HEK293T (cell line): Measurements from ENCODE around the gene SKAP1.

Experiments
- CTCF ChIA-PET: fragments of 350-600 bp; formaldehyde crosslinking; extraction: SDS; loops from one replicate; lab custom pipeline; 2021; ENCODE audit warnings: antibody characterized with exemption, inconsistent platforms; lab: Yijun Ruan, JAX
- POLR2A ChIA-PET: fragments of 350-600 bp; formaldehyde crosslinking; extraction: SDS; loops from one replicate; lab custom pipeline; 2020; ENCODE audit warnings: antibody characterized with exemption, inconsistent platforms; lab: Yijun Ruan, JAX
- DNase-seq: peaks from one replicate; pipeline ENCODE4 v3.0.0; 2012; ENCODE audit warnings: mixed read lengths; ENCODE audit errors: extremely low spot score
- ARNT ChIP-seq: fragments of 450-650 bp; IDR thresholded peaks from 2 replicates; pipeline ENCODE4 v1.6.1; 2017; ENCODE audit warnings: mild to moderate bottlenecking
- BHLHE40 ChIP-seq: fragments of 450-650 bp; IDR thresholded peaks from 2 replicates; pipeline ENCODE4 v1.6.1; 2016; ENCODE audit warnings: mild to moderate bottlenecking, moderate library complexity, borderline replicate concordance
- CTBP1 ChIP-seq: fragments of 450-650 bp; IDR thresholded peaks from 2 replicates; pipeline ENCODE4 v1.6.1; 2016; ENCODE audit warnings: borderline replicate concordance
- ELF4 ChIP-seq: fragments of 450-650 bp; IDR thresholded peaks from 2 replicates; pipeline ENCODE4 v1.6.1; 2017; ENCODE audit warnings: antibody characterized with exemption
- FOXA1 ChIP-seq: fragments of 450-650 bp; IDR thresholded peaks from 2 replicates; pipeline ENCODE4 v1.6.1; 2016; ENCODE audit warnings: mild to moderate bottlenecking
- FOXK2 ChIP-seq: fragments of 450-650 bp; IDR thresholded peaks from 2 replicates; pipeline ENCODE4 v1.6.1; 2016; ENCODE audit warnings: mild to moderate bottlenecking
- FOXM1 ChIP-seq: fragments of 450-650 bp; IDR thresholded peaks from 2 replicates; pipeline ENCODE4 v1.6.1; 2017; ENCODE audit warnings: mild to moderate bottlenecking, borderline replicate concordance
- HDGF ChIP-seq: fragments of 450-650 bp; IDR thresholded peaks from 2 replicates; pipeline ENCODE4 v1.6.1; 2017; ENCODE audit warnings: antibody characterized with exemption, borderline replicate concordance
- L3MBTL2 ChIP-seq: fragments of 450-650 bp; conservative IDR thresholded peaks from 2 replicates; pipeline ENCODE4 v1.6.1; 2016; ENCODE audit warnings: mild to moderate bottlenecking
- LEF1 ChIP-seq: fragments of 450-650 bp; IDR thresholded peaks from 2 replicates; pipeline ENCODE4 v1.6.1; 2017; ENCODE audit warnings: mild to moderate bottlenecking, borderline replicate concordance
- NFRKB ChIP-seq: fragments of 450-650 bp; IDR thresholded peaks from 2 replicates; pipeline ENCODE4 v1.6.1; 2016; ENCODE audit warnings: mild to moderate bottlenecking, moderate library complexity
- SP1 ChIP-seq: fragments of 450-650 bp; IDR thresholded peaks from 2 replicates; pipeline ENCODE4 v1.6.1; 2017
- SUZ12 ChIP-seq: fragments of 450-650 bp; IDR thresholded peaks from 2 replicates; pipeline ENCODE4 v1.6.1; 2016; ENCODE audit warnings: mild to moderate bottlenecking
- TARDBP ChIP-seq: fragments of 450-650 bp; IDR thresholded peaks from 2 replicates; pipeline ENCODE4 v1.6.1; 2016
- ZNF384 ChIP-seq: fragments of 450-650 bp; IDR thresholded peaks from 2 replicates; pipeline ENCODE4 v1.6.1; 2016
- TF ChIP-seq, protein P1 (sequence below): fragments of 450-650 bp; IDR thresholded peaks from 2 replicates; pipeline ENCODE4 v1.6.1; 2016

Gene SKAP1

DNA sequence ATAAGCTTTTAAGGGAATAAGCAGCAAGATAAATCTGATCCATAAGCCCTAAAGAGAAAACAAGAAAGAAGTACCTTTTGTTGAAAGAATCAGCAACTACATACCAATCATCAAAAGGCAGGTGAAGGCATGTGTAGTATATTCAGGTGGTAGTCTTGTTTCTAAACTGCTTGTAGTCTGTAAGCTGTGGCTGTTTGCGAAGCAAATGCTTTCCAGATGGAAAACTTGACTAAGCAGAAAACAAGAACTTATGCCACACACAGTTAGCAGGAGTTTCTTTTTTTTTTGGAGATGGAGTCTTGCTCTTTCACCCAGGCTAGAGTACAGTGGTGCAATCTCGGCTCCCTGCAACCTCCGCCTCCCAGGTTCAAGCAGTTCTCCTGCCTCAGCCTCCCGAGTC, 334.4 kb downstream of the SKAP1 start:
- POLR2A ChIA-PET: no interaction called here
- DNase-seq: no peak
- TF ChIP-seq SP1: no peak
- no peak for TF ChIP-seq NFRKB
- TF ChIP-seq HDGF: no peak
- TF ChIP-seq BHLHE40: no peak
- TF ChIP-seq, protein P1, sequence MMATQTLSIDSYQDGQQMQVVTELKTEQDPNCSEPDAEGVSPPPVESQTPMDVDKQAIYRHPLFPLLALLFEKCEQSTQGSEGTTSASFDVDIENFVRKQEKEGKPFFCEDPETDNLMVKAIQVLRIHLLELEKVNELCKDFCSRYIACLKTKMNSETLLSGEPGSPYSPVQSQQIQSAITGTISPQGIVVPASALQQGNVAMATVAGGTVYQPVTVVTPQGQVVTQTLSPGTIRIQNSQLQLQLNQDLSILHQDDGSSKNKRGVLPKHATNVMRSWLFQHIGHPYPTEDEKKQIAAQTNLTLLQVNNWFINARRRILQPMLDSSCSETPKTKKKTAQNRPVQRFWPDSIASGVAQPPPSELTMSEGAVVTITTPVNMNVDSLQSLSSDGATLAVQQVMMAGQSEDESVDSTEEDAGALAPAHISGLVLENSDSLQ: no peak
- TF ChIP-seq CTBP1: no peak
- TF ChIP-seq L3MBTL2: no peak
- no peak for TF ChIP-seq FOXA1
- TF ChIP-seq ZNF384: no peak
- CTCF ChIA-PET: interaction anchor here (0.6 to 1.3 kb wide), 2 partner anchors 16 to 534 kb away, joined by 3 to 7 read pairs; no protein-coding TSS in a partner anchor

- no peak for DNase-seq
- POLR2A ChIA-PET: no interaction called here
- TF ChIP-seq NFRKB (no peak), ARNT (no peak), SP1 (no peak)
- CTCF ChIA-PET: no interaction called here
These were observed 336.5 kb downstream of the SKAP1 start for GRCh38 chr17:48093341-48094045.

- no peak for TF ChIP-seq FOXM1
- no peak for TF ChIP-seq CTBP1
- TF ChIP-seq L3MBTL2: no peak
- TF ChIP-seq ARNT: no peak
- TF ChIP-seq SUZ12: no peak
- TF ChIP-seq, protein P1: no peak
- TF ChIP-seq HDGF: no peak
- TF ChIP-seq NFRKB: no peak
- TF ChIP-seq SP1: no peak
- no peak for TF ChIP-seq FOXK2
- no peak for TF ChIP-seq LEF1
- TF ChIP-seq TARDBP: no peak
- no peak for TF ChIP-seq ZNF384
- no peak for TF ChIP-seq BHLHE40
- no peak for TF ChIP-seq ELF4
- no peak for DNase-seq
- CTCF ChIA-PET: interaction anchor here (0.8 kb wide), 1 partner anchor 16 kb away, joined by 8 read pairs; no protein-coding TSS in a partner anchor
- POLR2A ChIA-PET: interaction anchor here (1.4 kb wide), 1 partner anchor 58 kb away, joined by 3 read pairs; no protein-coding TSS in a partner anchor
These were observed 345.1 kb downstream of the SKAP1 start for GRCh38 chr17:48084932-48085331.
